Epithelial cell of esophagus (primary cell): ENCODE measurements around the gene FXYD7.

Experiments
- DNase-seq: peaks from one replicate; pipeline ENCODE4 v3.0.0; 2010; ENCODE audit warnings: low read depth
- H3K4me3 ChIP-seq: 2 replicates; pipeline ENCODE4 v1.5.1; 2011; ENCODE audit warnings: mild to moderate bottlenecking, low read length, control low read depth
- CTCF ChIP-seq: IDR thresholded peaks from 2 replicates; pipeline ENCODE4 v1.5.1; 2011; ENCODE audit warnings: low read depth, mild to moderate bottlenecking, low read length, control low read depth, inconsistent platforms; ENCODE audit not compliant: insufficient read depth; ENCODE audit errors: missing control alignments

The FXYD7 gene

GRCh38 chr19:35135389-35135909, 7.6 kb upstream of the FXYD7 start:
- peak; percentile 64 for DNase-seq
- H3K4me3 ChIP-seq: no peak overlapping the region
- peak; percentile 80 for TF ChIP-seq CTCF

- no peak for DNase-seq
- no peak for TF ChIP-seq CTCF
- no peak overlapping the region for H3K4me3 ChIP-seq
Observed at GRCh38 chr19:35136231-35136630, 6.8 kb upstream of the FXYD7 start.

GRCh38 chr19:35136977-35137702, 5.9 kb upstream of the FXYD7 start:
- no peak overlapping the region for H3K4me3 ChIP-seq
- TF ChIP-seq CTCF: no peak
- DNase-seq: no peak

GRCh38 chr19:35138305-35138892, 4.7 kb upstream of the FXYD7 start, which contains the start of gene FXYD1:
TSS of gene FXYD1 (plus strand) at chr19:35138824. CDS start at chr19:35140080, 1,256 bp downstream.
- TF ChIP-seq CTCF: no peak
- no peak for DNase-seq
- H3K4me3 ChIP-seq: no peak within 1 kb of the TSS

- no peak for TF ChIP-seq CTCF
- H3K4me3 ChIP-seq: no peak overlapping the region
- no peak for DNase-seq
Observed at GRCh38 chr19:35140207-35140961, 2.7 kb upstream of the FXYD7 start.

- no peak overlapping the region for H3K4me3 ChIP-seq
- TF ChIP-seq CTCF: peak; percentile 60
- DNase-seq: peak; percentile 94
Observed at GRCh38 chr19:35140962-35141836, 1.9 kb upstream of the FXYD7 start.
